ENCODE results near the gene OAF.

GRCh38 chr11:120198403-120198786 lies 12.4 kb upstream of the OAF start:
- TF ChIP-seq EP300 (IDR thresholded peaks at IDR 0.05): no peak
- no peak for TF ChIP-seq POLR2A (IDR thresholded peaks at IDR 0.05)

Data from sigmoid colon (tissue), 4 donors.